H9 (cell line): ENCODE results near the gene PLCH1. TPM values are rescaled to one million over a fixed set of nuclear protein-coding genes. Genes with fewer than 3 reads are reported as not detected.

Experiments used
- DNase-seq: peaks from one replicate; pipeline ENCODE4 v3.0.0-alpha.2; 2017
- H2AFZ ChIP-seq: one replicate; pipeline ENCODE4 v1.6.1; 2013; ENCODE audit warnings: mild to moderate bottlenecking, low read length, control low read depth, moderate library complexity
- H2AK5ac ChIP-seq: 2 replicates; pipeline ENCODE4 v1.6.1; 2013; ENCODE audit warnings: low read length, control low read depth, mixed read lengths; ENCODE audit not compliant: insufficient read length
- H2BK120ac ChIP-seq: one replicate; pipeline ENCODE4 v1.6.1; 2013; ENCODE audit warnings: low read depth, mild to moderate bottlenecking, low read length, control low read depth, inconsistent platforms; ENCODE audit not compliant: poor library complexity, severe bottlenecking
- H2BK12ac ChIP-seq: 2 replicates; pipeline ENCODE4 v1.6.1; 2013; ENCODE audit warnings: low read length, control low read depth, mixed read lengths, low read depth; ENCODE audit not compliant: insufficient read length
- H2BK15ac ChIP-seq: 2 replicates; pipeline ENCODE4 v1.6.1; 2013; ENCODE audit warnings: low read depth, low read length, control low read depth
- H2BK20ac ChIP-seq: one replicate; pipeline ENCODE4 v1.6.1; 2013; ENCODE audit warnings: low read depth, mild to moderate bottlenecking, low read length, control low read depth, inconsistent platforms; ENCODE audit not compliant: poor library complexity, severe bottlenecking
- H2BK5ac ChIP-seq: 2 replicates; pipeline ENCODE4 v1.6.1; 2013; ENCODE audit warnings: low read length, control low read depth, mixed read lengths; ENCODE audit not compliant: insufficient read length
- H3K14ac ChIP-seq: 2 replicates; pipeline ENCODE4 v1.6.1; 2013; ENCODE audit warnings: low read length, control low read depth; ENCODE audit not compliant: insufficient read depth
- H3K18ac ChIP-seq: 2 replicates; pipeline ENCODE4 v1.6.1; 2013; ENCODE audit warnings: low read depth, mild to moderate bottlenecking, mixed read lengths, low read length, control low read depth; ENCODE audit not compliant: insufficient read length
- H3K23ac ChIP-seq: 2 replicates; pipeline ENCODE4 v1.6.1; 2013; ENCODE audit warnings: low read length, control low read depth, mixed read lengths, low read depth; ENCODE audit not compliant: insufficient read length
- H3K23me2 ChIP-seq: 2 replicates; pipeline ENCODE4 v1.6.1; 2013; ENCODE audit warnings: low read depth, mild to moderate bottlenecking, mixed read lengths, low read length, control low read depth; ENCODE audit not compliant: insufficient read length, poor library complexity, severe bottlenecking
- H3K27ac ChIP-seq: 2 replicates; pipeline ENCODE4 v1.5.1; 2013; ENCODE audit warnings: low read length, control low read depth, mixed read lengths, low read depth; ENCODE audit not compliant: insufficient read length
- H3K27me3 ChIP-seq: 2 replicates; pipeline ENCODE4 v1.6.1; 2013; ENCODE audit warnings: low read length, control low read depth, inconsistent platforms; ENCODE audit not compliant: insufficient read depth
- H3K4ac ChIP-seq: 2 replicates; pipeline ENCODE4 v1.6.1; 2013; ENCODE audit warnings: low read depth, mild to moderate bottlenecking, control low read depth, inconsistent platforms, low read length, moderate library complexity
- H3K4me1 ChIP-seq: 2 replicates; pipeline ENCODE4 v1.6.1; 2013; ENCODE audit warnings: low read length, control low read depth, inconsistent platforms; ENCODE audit not compliant: insufficient read depth
- H3K4me2 ChIP-seq: 2 replicates; pipeline ENCODE4 v1.6.1; 2013; ENCODE audit warnings: low read length, control low read depth, mixed read lengths; ENCODE audit not compliant: insufficient read length, insufficient read depth
- H3K56ac ChIP-seq: 2 replicates; pipeline ENCODE4 v1.6.1; 2013; ENCODE audit warnings: low read depth, mild to moderate bottlenecking, mixed read lengths, low read length, control low read depth; ENCODE audit not compliant: insufficient read length
- H3K79me1 ChIP-seq: 2 replicates; pipeline ENCODE4 v1.6.1; 2013; ENCODE audit warnings: low read depth, mild to moderate bottlenecking, moderate library complexity, low read length, control low read depth, inconsistent platforms; ENCODE audit not compliant: insufficient read depth, poor library complexity, severe bottlenecking
- H3K79me2 ChIP-seq: 2 replicates; pipeline ENCODE4 v1.6.1; 2013; ENCODE audit warnings: low read length, control low read depth, inconsistent platforms; ENCODE audit not compliant: insufficient read depth
- H3K9ac ChIP-seq: 2 replicates; pipeline ENCODE4 v1.6.1; 2013; ENCODE audit warnings: low read length, control low read depth, mixed read lengths; ENCODE audit not compliant: insufficient read length; ENCODE audit errors: extremely low read depth
- H3K9me3 ChIP-seq: one replicate; pipeline ENCODE4 v1.6.1; 2013; ENCODE audit warnings: low read depth, low read length, inconsistent platforms; ENCODE audit not compliant: control insufficient read depth
- H3T11ph ChIP-seq: one replicate; pipeline ENCODE4 v1.6.1; 2013; ENCODE audit warnings: mild to moderate bottlenecking, low read length, control low read depth, inconsistent platforms
- H4K20me1 ChIP-seq: one replicate; pipeline ENCODE4 v1.6.1; 2013; ENCODE audit not compliant: control insufficient read depth, insufficient read length, insufficient read depth
- H4K5ac ChIP-seq: 2 replicates; pipeline ENCODE4 v1.6.1; 2013; ENCODE audit warnings: low read depth, mild to moderate bottlenecking, mixed read lengths, low read length, control low read depth; ENCODE audit not compliant: insufficient read length
- H4K8ac ChIP-seq: replicated peaks from 2 replicates; pipeline ENCODE4 v1.6.1; 2013; ENCODE audit warnings: low read length, control low read depth, mixed read lengths, low read depth; ENCODE audit not compliant: insufficient read length
- H4K91ac ChIP-seq: 2 replicates; pipeline ENCODE4 v1.6.1; 2013; ENCODE audit warnings: low read depth, mild to moderate bottlenecking, moderate library complexity, mixed read lengths, low read length, control low read depth; ENCODE audit not compliant: insufficient read length
- H3K27ac Mint-ChIP-seq, 3 experiments: 2 replicates in 2 of 3; 3 replicates in 1 of 3; pipeline ENCODE4 v1.8.0; 2020 to 2021; ENCODE audit warnings: mixed read lengths in 3 of 3, mild to moderate bottlenecking in 1 of 3, moderate library complexity in 1 of 3
- H3K27me3 Mint-ChIP-seq: 2 replicates; pipeline ENCODE4 v1.8.0; 2021; ENCODE audit warnings: low read depth, mild to moderate bottlenecking, moderate library complexity, mixed read lengths
- H3K36me3 Mint-ChIP-seq, 3 experiments: 2 replicates in 2 of 3; 3 replicates in 1 of 3; pipeline ENCODE4 v1.8.0; 2020 to 2021; ENCODE audit warnings: low read depth in 3 of 3, mixed read lengths in 3 of 3; ENCODE audit not compliant: insufficient read depth in 1 of 3
- H3K4me1 Mint-ChIP-seq, 2 experiments: 2 replicates each; pipeline ENCODE4 v1.8.0; 2020; ENCODE audit warnings: mixed read lengths in 2 of 2
- H3K4me3 Mint-ChIP-seq, 2 experiments: 2 replicates in 1 of 2; 3 replicates in 1 of 2; pipeline ENCODE4 v1.8.0; 2020 to 2021; ENCODE audit warnings: mild to moderate bottlenecking in 2 of 2, mixed read lengths in 2 of 2, moderate library complexity in 1 of 2
- H3K9me3 Mint-ChIP-seq, 2 experiments: 2 replicates in 1 of 2; 3 replicates in 1 of 2; pipeline ENCODE4 v1.8.0; 2020; ENCODE audit warnings: mild to moderate bottlenecking in 2 of 2, mixed read lengths in 2 of 2, moderate library complexity in 1 of 2
- total RNA-seq: library from RNA; stranded (reverse); gene quantifications from 2 replicates; pipeline ENCODE4 v1.2.1, GENCODE V29; 2021
- TF ChIP-seq, protein P1 (sequence below): fragments of 200-600 bp; sonication (generic); conservative IDR thresholded peaks from 3 replicates; pipeline ENCODE4 v1.8.0; 2021; ENCODE audit warnings: antibody characterized with exemption, mild to moderate bottlenecking

Gene PLCH1
- total RNA-seq, 1 experiment from 2014 or later = 19.0 TPM

DNA sequence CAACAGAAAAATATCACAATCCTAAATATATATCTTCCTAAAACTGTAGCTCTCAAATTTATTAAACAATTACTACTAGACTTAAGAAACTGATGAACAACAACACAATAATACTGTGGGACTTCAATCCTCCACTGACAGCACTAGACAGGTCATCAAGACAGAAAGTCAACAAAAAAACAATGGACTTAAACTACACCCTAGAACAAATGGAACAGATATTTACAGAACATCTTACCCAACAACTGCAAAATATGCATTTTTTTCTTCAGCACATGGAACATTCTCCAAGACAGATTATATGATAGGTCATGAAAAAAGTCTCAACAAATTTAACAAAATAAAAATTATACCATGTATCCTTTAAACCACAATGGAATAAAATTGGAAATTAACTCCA is 133.4 kb downstream of the PLCH1 start:
- H2AFZ ChIP-seq = no peak overlapping the region
- H3K23ac ChIP-seq = no peak overlapping the region
- no peak overlapping the region for H4K5ac ChIP-seq
- no peak overlapping the region for H3K4ac ChIP-seq
- H3T11ph ChIP-seq = no peak overlapping the region
- H3K79me1 ChIP-seq = no peaks in the 10 kb centered on the region
- H3K18ac ChIP-seq = no peak overlapping the region
- H2BK15ac ChIP-seq = no peak overlapping the region
- no peak overlapping the region for H3K56ac ChIP-seq
- Mint-ChIP-seq H3K27ac (no peak overlapping the region), H3K4me3 (no peak overlapping the region), H3K9me3 (peaks cover 30 to 31% of the 10 kb centered on the region in 2 experiments), H3K4me1 (peaks cover 23 to 31% of the 10 kb centered on the region in 2 experiments), H3K36me3 (peaks cover 20 to 41% (median 26%) of the 10 kb centered on the region in 3 experiments), H3K27me3 (no peaks in the 10 kb centered on the region)
- H3K79me2 ChIP-seq = no peaks in the 10 kb centered on the region
- no peak overlapping the region for H2BK12ac ChIP-seq
- no peaks in the 10 kb centered on the region for H3K27me3 ChIP-seq
- no peak overlapping the region for H2BK120ac ChIP-seq
- no peak overlapping the region for H3K4me2 ChIP-seq
- no peak overlapping the region for H4K91ac ChIP-seq
- H4K20me1 ChIP-seq = no peaks in the 10 kb centered on the region
- no peak overlapping the region for H3K14ac ChIP-seq
- no peak overlapping the region for H2AK5ac ChIP-seq
- no peak overlapping the region for H2BK20ac ChIP-seq
- DNase-seq = no peak
- H2BK5ac ChIP-seq = no peak overlapping the region
- H3K27ac ChIP-seq = no peak overlapping the region
- H3K23me2 ChIP-seq = no peaks in the 10 kb centered on the region
- H4K8ac ChIP-seq = no peak overlapping the region
- H3K9me3 ChIP-seq = no peaks in the 10 kb centered on the region
- H3K9ac ChIP-seq = no peak overlapping the region
- H3K4me1 ChIP-seq = no peaks in the 10 kb centered on the region; the same call in 1 of the 2 replicates
- TF ChIP-seq, protein P1, sequence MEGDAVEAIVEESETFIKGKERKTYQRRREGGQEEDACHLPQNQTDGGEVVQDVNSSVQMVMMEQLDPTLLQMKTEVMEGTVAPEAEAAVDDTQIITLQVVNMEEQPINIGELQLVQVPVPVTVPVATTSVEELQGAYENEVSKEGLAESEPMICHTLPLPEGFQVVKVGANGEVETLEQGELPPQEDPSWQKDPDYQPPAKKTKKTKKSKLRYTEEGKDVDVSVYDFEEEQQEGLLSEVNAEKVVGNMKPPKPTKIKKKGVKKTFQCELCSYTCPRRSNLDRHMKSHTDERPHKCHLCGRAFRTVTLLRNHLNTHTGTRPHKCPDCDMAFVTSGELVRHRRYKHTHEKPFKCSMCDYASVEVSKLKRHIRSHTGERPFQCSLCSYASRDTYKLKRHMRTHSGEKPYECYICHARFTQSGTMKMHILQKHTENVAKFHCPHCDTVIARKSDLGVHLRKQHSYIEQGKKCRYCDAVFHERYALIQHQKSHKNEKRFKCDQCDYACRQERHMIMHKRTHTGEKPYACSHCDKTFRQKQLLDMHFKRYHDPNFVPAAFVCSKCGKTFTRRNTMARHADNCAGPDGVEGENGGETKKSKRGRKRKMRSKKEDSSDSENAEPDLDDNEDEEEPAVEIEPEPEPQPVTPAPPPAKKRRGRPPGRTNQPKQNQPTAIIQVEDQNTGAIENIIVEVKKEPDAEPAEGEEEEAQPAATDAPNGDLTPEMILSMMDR = no peak
